Small intestine (tissue), 16 donors: ENCODE measurements around the gene CNGA1. TPM values are rescaled to one million over a fixed set of nuclear protein-coding genes. Genes with fewer than 3 reads are reported as not detected.

Experiments used
- DNase-seq, 2 donors: peaks; one replicate each; pipeline versions ENCODE4 v3.0.0 to v3.0.0-alpha.2; 2013
- FAIRE-seq: peaks from 2 replicates; lab custom pipeline; 2012; peaks lifted over from hg19 to GRCh38; lab: Jason Lieb, UNC
- H3K27ac ChIP-seq, 3 donors: one replicate each; pipeline ENCODE4 v1.5.1; 2013; ENCODE audit warnings: low read length in 2 of 3, mild to moderate bottlenecking in 2 of 3, control low read depth in 1 of 3, inconsistent platforms in 1 of 3, low read depth in 1 of 3, moderate library complexity in 1 of 3
- H3K27me3 ChIP-seq, 3 donors: one replicate each; pipeline ENCODE4 v1.6.1; 2013; ENCODE audit warnings: low read length in 3 of 3, inconsistent platforms in 1 of 3; ENCODE audit not compliant: control insufficient read depth in 3 of 3, insufficient read depth in 3 of 3
- H3K36me3 ChIP-seq, 3 donors: one replicate each; pipeline ENCODE4 v1.6.1; 2013; ENCODE audit warnings: low read length in 3 of 3, inconsistent platforms in 1 of 3, low read depth in 1 of 3, mild to moderate bottlenecking in 1 of 3, moderate library complexity in 1 of 3; ENCODE audit not compliant: control insufficient read depth in 3 of 3, insufficient read depth in 2 of 3
- H3K4me1 ChIP-seq, 3 donors: one replicate each; pipeline ENCODE4 v1.6.1; 2013; ENCODE audit warnings: low read length in 2 of 3, inconsistent platforms in 1 of 3, low read depth in 1 of 3, mild to moderate bottlenecking in 1 of 3, moderate library complexity in 1 of 3; ENCODE audit not compliant: control insufficient read depth in 3 of 3, insufficient read depth in 2 of 3
- H3K4me3 ChIP-seq, 3 donors: one replicate each; pipeline ENCODE4 v1.5.1; 2013; ENCODE audit warnings: low read length in 3 of 3, control low read depth in 1 of 3, inconsistent platforms in 1 of 3, low read depth in 1 of 3, mild to moderate bottlenecking in 1 of 3, moderate library complexity in 1 of 3
- H3K9me3 ChIP-seq, 2 donors: one replicate each; pipeline ENCODE4 v1.6.1; 2013; ENCODE audit warnings: low read depth in 1 of 2, low read length in 1 of 2; ENCODE audit not compliant: control insufficient read depth in 2 of 2, insufficient read depth in 1 of 2
- WGBS, 3 donors: extraction: QIAGEN DNeasy Blood & Tissue Kit; methylation state at CpG; one replicate each; pipeline ENCODE4 v1.1.7; 2013; 5-methylcytosine and 5-hydroxymethylcytosine counted together
- long read RNA-seq, 10 donors: transcript quantifications; one replicate each; lab custom pipeline, GENCODE V29; 2026
- polyA plus RNA-seq, 4 donors: library from polyadenylated mRNA; stranded (reverse) in 3 of 4; unstranded in 1 of 4; fragments of 200-250 nt in 3 of 4; fragments of 120-200 nt in 1 of 4; gene quantifications; one replicate each; pipeline versions ENCODE4 v1.2.1 to v1.2.3, GENCODE V29; 2013
- donor health status: healthy with polysubstance abuse.
- donor health status: control.
- donor health status: control.
- donor health status: Bipolar disorder and iron deficiency.
- donor health status: healthy.

Gene CNGA1
- polyA plus RNA-seq: 10 to 100 TPM in 1 of 4 donors, 1 to 10 TPM in 3; 1.4 to 10.5 (median 6.1) TPM
- long read RNA-seq, donor 1, partial matches to known transcripts: 0 of 4 reads
- long read RNA-seq, donor 1, other reads (novel, unspliced or antisense): 0 of 4 reads
- long read RNA-seq, donor 2: 0 reads
- long read RNA-seq, donor 3: 0 reads
- long read RNA-seq, donor 4: 0 reads
- long read RNA-seq, donor 5: 0 reads
- long read RNA-seq, donor 6: 0 reads
- long read RNA-seq, donor 7: 0 reads
- long read RNA-seq, donor 8: 0 reads
- long read RNA-seq, donor 9: 0 reads
- long read RNA-seq, donor 10: 0 reads

- no peak for FAIRE-seq
- no peaks in the 10 kb centered on the region for H3K36me3 ChIP-seq
- H3K4me3 ChIP-seq: peak within 1 kb of the TSS; percentile 56 to 75 (median 70)
- H3K9me3 ChIP-seq: peaks cover 0 to 11% of the 10 kb centered on the region in 2 donors
- H3K27me3 ChIP-seq: peaks cover 0 to 9% (median 3%) of the 10 kb centered on the region in 3 donors
- peaks cover 0 to 32% (median 4%) of the 10 kb centered on the region in 3 donors for H3K4me1 ChIP-seq
- peak within 1 kb of the TSS; percentile 77 to 100 (median 93) for H3K27ac ChIP-seq
- 1 to 2% (median 2%) methylated on average over 53 to 60 of the region's 60 CpGs for WGBS, 3 donors
- DNase-seq: peak; percentile 95 to 96
Measured at GRCh38 chr4:48016141-48017107, at the start of gene CNGA1, which contains the start of gene NIPAL1. Gene CNGA1, minus strand, starts transcription at chr4:48016681. Its CDS starts 63,992 bp downstream, at chr4:47952689. Gene NIPAL1, plus strand, starts transcription at chr4:48016772. Its CDS starts 68 bp downstream, at chr4:48016840.

- Histone ChIP-seq H3K27me3 (no peaks in the 10 kb centered on the region), H3K27ac (no peak overlapping the region), H3K9me3 (no peaks in the 10 kb centered on the region), H3K36me3 (no peaks in the 10 kb centered on the region), H3K4me3 (no peak overlapping the region), H3K4me1 (no peaks in the 10 kb centered on the region)
- DNase-seq: no peak
- 76 to 89% (median 80%) methylated on average over 1 of the region's 1 CpG for WGBS, 3 donors
- FAIRE-seq: no peak
Measured at GRCh38 chr4:48065587-48066052, 49.1 kb upstream of the CNGA1 start.

GRCh38 chr4:48064349-48064748 lies 47.9 kb upstream of the CNGA1 start:
- Histone ChIP-seq H3K9me3 (no peaks in the 10 kb centered on the region), H3K36me3 (no peaks in the 10 kb centered on the region), H3K27ac (no peak overlapping the region), H3K4me1 (no peaks in the 10 kb centered on the region), H3K27me3 (peaks cover 0 to 2% (median 0%) of the 10 kb centered on the region in 3 donors), H3K4me3 (no peak overlapping the region)
- 77 to 89% (median 80%) methylated on average over 3 of the region's 3 CpGs for WGBS, 3 donors
- DNase-seq (no peak), FAIRE-seq (no peak)

GRCh38 chr4:48058617-48059530 lies 42.4 kb upstream of the CNGA1 start:
- Histone ChIP-seq H3K9me3 (no peaks in the 10 kb centered on the region), H3K36me3 (no peaks in the 10 kb centered on the region), H3K4me3 (no peak overlapping the region), H3K27ac (no peak overlapping the region), H3K27me3 (peaks cover 0 to 2% (median 0%) of the 10 kb centered on the region in 3 donors), H3K4me1 (no peaks in the 10 kb centered on the region)
- FAIRE-seq: no peak
- DNase-seq: no peak
- WGBS, 3 donors: 61 to 77% (median 73%) methylated on average over 5 of the region's 5 CpGs

GRCh38 chr4:48051078-48051477 lies 34.6 kb upstream of the CNGA1 start:
- WGBS, 3 donors: 80 to 89% (median 89%) methylated on average over 1 of the region's 1 CpG

GRCh38 chr4:48049483-48049882 lies 33.0 kb upstream of the CNGA1 start:
- Histone ChIP-seq H3K9me3 (no peaks in the 10 kb centered on the region), H3K27ac (no peak overlapping the region), H3K36me3 (no peaks in the 10 kb centered on the region), H3K4me3 (no peak overlapping the region), H3K27me3 (peaks cover 0 to 3% (median 2%) of the 10 kb centered on the region in 3 donors), H3K4me1 (peaks cover 1 to 9% (median 4%) of the 10 kb centered on the region in 3 donors)
- DNase-seq (no peak), FAIRE-seq (no peak)
- WGBS, 3 donors: 87 to 90% (median 87%) methylated on average over 8 of the region's 8 CpGs

More at GRCh38 chr4:48051078-48051477, 34.6 kb upstream of the CNGA1 start:
- H3K36me3 ChIP-seq: no peaks in the 10 kb centered on the region
- H3K9me3 ChIP-seq: no peaks in the 10 kb centered on the region
- no peak overlapping the region for H3K27ac ChIP-seq
- peaks cover 1 to 9% (median 4%) of the 10 kb centered on the region in 3 donors for H3K4me1 ChIP-seq
- FAIRE-seq: no peak
- no peak overlapping the region for H3K4me3 ChIP-seq
- DNase-seq: no peak
- H3K27me3 ChIP-seq: peaks cover 0 to 3% (median 2%) of the 10 kb centered on the region in 3 donors

- H3K4me1 ChIP-seq: peaks cover 1 to 11% (median 9%) of the 10 kb centered on the region in 3 donors
- H3K27me3 ChIP-seq: peaks cover 0 to 3% (median 2%) of the 10 kb centered on the region in 3 donors
- no peaks in the 10 kb centered on the region for H3K36me3 ChIP-seq
- H3K9me3 ChIP-seq: no peaks in the 10 kb centered on the region
- peak overlapping the region in 1 of 3 donors; percentile 1 for H3K27ac ChIP-seq
- no peak overlapping the region for H3K4me3 ChIP-seq
- FAIRE-seq (no peak), DNase-seq (peak in 1 of 2 donors; percentile 79)
- 3 to 58% (median 35%) methylated on average over 1 of the region's 1 CpG for WGBS, 3 donors
Measured at GRCh38 chr4:48047896-48048295, 31.4 kb upstream of the CNGA1 start.
